ENCODE data around the gene PARP3. TPM values are rescaled to one million over a fixed set of nuclear protein-coding genes. Genes with fewer than 3 reads are reported as not detected.

The PARP3 gene
- total and polyA plus RNA-seq, 9 of the 15 experiments (the other 6 are each of a cell fraction or from before 2014, with no cell fraction given) = 0.46 to 6.6 (median 4.5) TPM

DNA sequence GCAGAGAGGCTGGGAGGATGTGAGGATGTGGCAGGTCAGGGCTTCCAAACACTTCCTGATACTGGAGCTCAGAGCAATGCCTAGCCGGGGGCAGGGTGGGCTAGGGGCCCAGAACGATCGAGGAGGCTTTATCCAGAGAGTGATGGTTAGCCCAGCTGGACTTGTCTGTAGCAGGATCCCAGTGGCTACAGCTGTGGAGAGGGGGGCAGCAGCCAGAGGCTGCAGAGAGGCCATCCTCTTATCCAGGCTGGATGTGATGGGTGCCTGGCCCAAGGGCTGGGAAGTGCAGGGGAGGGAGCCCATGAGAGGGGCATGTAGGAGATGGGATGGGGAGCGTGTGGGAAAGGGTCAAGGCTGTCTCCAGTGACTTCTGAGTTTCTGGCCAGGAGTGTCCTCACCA is 4.6 kb downstream of the PARP3 start:
- H2AFZ ChIP-seq (ENCODE audit: low read depth, low read length) = no peak overlapping the region
- no peak for FAIRE-seq
- no peaks in the 10 kb centered on the region for H4K20me1 ChIP-seq (replicated peaks; ENCODE audit: control insufficient read depth, insufficient read depth, low read length)
- no peak for DNase-seq (ENCODE audit: extremely low read depth in 1 of 4, low spot score in 3 of 4)
- POLR2A ChIA-PET = no interaction called here
- H3K4me1 ChIP-seq (replicated peaks in 1 of 2; ENCODE audit: control insufficient read depth in 2 of 2, insufficient read depth in 2 of 2, low read length in 2 of 2) = peaks cover 10 to 22% of the 10 kb centered on the region in 2 experiments; a peak in 4 of 5 replicates
- no peak overlapping the region for H3K27ac ChIP-seq (ENCODE audit: extremely low read depth, low read depth, low read length)
- 4% methylated on average over 4 of the region's 4 CpGs for WGBS (ENCODE audit: insufficient coverage, low coverage, missing lambda C conversion rate)
- no peak overlapping the region for H3K9ac ChIP-seq (ENCODE audit: insufficient read depth in 1 of 2, low read depth in 2 of 2, low read length in 2 of 2)
- no peak overlapping the region for H3K4me2 ChIP-seq (ENCODE audit: insufficient read depth, low read length)
- no TSS peak for BruUV-seq (replicated peaks)
- no peaks in the 10 kb centered on the region for H3K9me1 ChIP-seq (ENCODE audit: control insufficient read depth, insufficient read depth, low read length)
- H3K27me3 ChIP-seq (ENCODE audit: control insufficient read depth in 2 of 2, insufficient read depth in 2 of 2, low read length in 2 of 2) = no peaks in the 10 kb centered on the region
- in situ Hi-C loops (cut with MboI) (no loop called here), intact Hi-C loops (cut with micrococcal nuclease) (no loop called here)
- no peak overlapping the region for H3K4me3 ChIP-seq
- CTCF ChIA-PET (ENCODE audit: low intra/inter-chr PET ratio) = no interaction called here
- TF ChIP-seq CEBPG (CRISPR knock-in tag; IDR thresholded peaks at IDR 0.05) = no peak
- no peak for TF ChIP-seq CEBPG (tag; conservative IDR thresholded peaks at IDR 0.05 in 1 of 2, IDR thresholded peaks at IDR 0.05 in 1 of 2)
- TF ChIP-seq KLF6 (CRISPR knock-in tag; IDR thresholded peaks at IDR 0.05; ENCODE audit: borderline replicate concordance) = no peak
- no peak for TF ChIP-seq FOXO4 (CRISPR knock-in tag; IDR thresholded peaks at IDR 0.05)
- TF ChIP-seq ZBTB17 (CRISPR knock-in tag; IDR thresholded peaks at IDR 0.05) = no peak
- TF ChIP-seq, protein P1, sequence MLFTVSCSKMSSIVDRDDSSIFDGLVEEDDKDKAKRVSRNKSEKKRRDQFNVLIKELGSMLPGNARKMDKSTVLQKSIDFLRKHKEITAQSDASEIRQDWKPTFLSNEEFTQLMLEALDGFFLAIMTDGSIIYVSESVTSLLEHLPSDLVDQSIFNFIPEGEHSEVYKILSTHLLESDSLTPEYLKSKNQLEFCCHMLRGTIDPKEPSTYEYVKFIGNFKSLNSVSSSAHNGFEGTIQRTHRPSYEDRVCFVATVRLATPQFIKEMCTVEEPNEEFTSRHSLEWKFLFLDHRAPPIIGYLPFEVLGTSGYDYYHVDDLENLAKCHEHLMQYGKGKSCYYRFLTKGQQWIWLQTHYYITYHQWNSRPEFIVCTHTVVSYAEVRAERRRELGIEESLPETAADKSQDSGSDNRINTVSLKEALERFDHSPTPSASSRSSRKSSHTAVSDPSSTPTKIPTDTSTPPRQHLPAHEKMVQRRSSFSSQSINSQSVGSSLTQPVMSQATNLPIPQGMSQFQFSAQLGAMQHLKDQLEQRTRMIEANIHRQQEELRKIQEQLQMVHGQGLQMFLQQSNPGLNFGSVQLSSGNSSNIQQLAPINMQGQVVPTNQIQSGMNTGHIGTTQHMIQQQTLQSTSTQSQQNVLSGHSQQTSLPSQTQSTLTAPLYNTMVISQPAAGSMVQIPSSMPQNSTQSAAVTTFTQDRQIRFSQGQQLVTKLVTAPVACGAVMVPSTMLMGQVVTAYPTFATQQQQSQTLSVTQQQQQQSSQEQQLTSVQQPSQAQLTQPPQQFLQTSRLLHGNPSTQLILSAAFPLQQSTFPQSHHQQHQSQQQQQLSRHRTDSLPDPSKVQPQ (CRISPR knock-in tag; IDR thresholded peaks at IDR 0.05; ENCODE audit: borderline replicate concordance) = no peak
- TF ChIP-seq HNRNPL (IDR thresholded peaks at IDR 0.05; ENCODE audit: low read depth, low read length) = no peak
- no peak for TF ChIP-seq BRD4 (IDR thresholded peaks at IDR 0.05)
- H3K79me2 ChIP-seq (ENCODE audit: control insufficient read depth, insufficient read depth, low read length) = no peaks in the 10 kb centered on the region; the same call in 2 of the 3 replicates
- H3K9me3 ChIP-seq (replicated peaks; ENCODE audit: control insufficient read depth, insufficient read depth, low read depth, low read length) = no peaks in the 10 kb centered on the region
- H3K36me3 ChIP-seq (ENCODE audit: control insufficient read depth, insufficient read depth, low read length) = no peaks in the 10 kb centered on the region
- no peak for ATAC-seq
